ENCODE measurements around the gene GPR45. TPM values are rescaled to one million over a fixed set of nuclear protein-coding genes. Genes with fewer than 3 reads are reported as not detected.

GPR45 gene
- total RNA-seq, 1 experiment from 2014 or later, result not detected

Other genes starting within 250 kb of the GPR45 start
- gene MRPS9, start 203.7 kb upstream of the GPR45 start, total RNA-seq (2014; rRNA removed; shearing (Covaris generic)), result 36.7 and 43.9 TPM in 2 replicates
- gene TGFBRAP1, start 88.0 kb downstream of the GPR45 start, total RNA-seq (2014; rRNA removed; shearing (Covaris generic)), result 31.1 and 37.7 TPM in 2 replicates
- gene C2orf49, start 95.8 kb downstream of the GPR45 start, total RNA-seq (2014; rRNA removed; shearing (Covaris generic)), result 9.1 and 14.5 TPM in 2 replicates
- 155 and 198 TPM in 2 replicates for gene FHL2, start 157.3 kb downstream of the GPR45 start, total RNA-seq (2014; rRNA removed; shearing (Covaris generic))